ENCODE measurements around the gene HINFP.
"Not testable (repeated sequence)": the region's sequence is repeated elsewhere in the genome, so short reads cannot be mapped to it uniquely, and the experiment has no call there.

The HINFP gene

DNA sequence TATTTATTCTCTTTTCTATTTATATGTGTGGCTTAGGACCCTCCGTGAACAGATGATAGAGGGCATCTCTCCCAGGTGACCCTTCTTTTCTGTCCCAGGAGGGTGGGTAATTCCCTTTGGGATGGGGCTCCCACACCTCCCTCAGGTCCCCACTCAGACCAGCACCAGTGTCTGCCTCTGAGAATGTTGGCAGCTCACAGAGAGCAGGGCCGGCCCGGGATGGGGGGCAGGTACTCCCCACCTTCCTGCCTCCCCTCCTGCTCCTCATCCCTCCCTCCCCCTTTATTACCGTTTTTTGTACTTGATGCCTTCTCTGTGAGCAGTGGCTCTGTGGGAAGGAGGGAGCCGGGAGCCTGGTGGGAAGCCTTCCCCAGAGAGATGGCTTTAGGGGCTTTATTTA lies 4.8 kb upstream of the HINFP start:
- no peak for DNase-seq (ENCODE audit: low read depth in 2 of 3, low spot score in 2 of 3)

DNA sequence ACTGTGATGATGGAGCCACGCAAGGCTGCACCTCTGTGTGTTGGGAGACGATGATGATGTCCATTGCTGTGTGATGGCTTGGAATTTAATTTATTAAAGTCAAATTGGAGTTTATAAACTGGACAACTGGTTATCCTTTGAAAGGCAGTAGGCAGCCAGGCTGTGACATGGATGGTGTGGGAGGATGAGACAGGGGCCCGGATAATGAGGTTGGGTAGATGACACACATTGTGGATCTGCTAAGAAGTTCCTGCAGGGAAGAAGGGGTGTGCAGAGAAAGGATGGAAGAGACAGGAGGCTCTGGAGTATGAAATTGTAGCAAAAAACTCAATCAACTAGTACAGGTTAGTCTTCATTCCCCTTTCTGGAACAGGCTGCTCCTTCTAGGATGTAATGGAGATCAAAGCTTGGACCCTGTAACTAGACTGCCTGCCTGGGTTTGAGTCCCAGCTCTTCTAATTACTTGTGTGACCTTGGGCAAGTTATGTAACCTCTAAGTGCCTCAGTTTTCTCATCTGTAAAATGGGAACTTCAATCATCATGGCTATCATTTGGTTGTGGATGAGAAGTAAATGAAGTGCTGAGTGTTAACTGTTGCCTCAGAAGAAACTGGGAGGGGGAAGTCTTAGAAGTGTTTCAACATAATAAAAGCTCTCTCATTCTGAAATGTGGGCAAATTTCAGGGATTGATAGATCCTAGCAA lies 4.2 kb upstream of the HINFP start:
- DNase-seq (ENCODE audit: low read depth in 2 of 3, low spot score in 2 of 3) = no peak

DNA sequence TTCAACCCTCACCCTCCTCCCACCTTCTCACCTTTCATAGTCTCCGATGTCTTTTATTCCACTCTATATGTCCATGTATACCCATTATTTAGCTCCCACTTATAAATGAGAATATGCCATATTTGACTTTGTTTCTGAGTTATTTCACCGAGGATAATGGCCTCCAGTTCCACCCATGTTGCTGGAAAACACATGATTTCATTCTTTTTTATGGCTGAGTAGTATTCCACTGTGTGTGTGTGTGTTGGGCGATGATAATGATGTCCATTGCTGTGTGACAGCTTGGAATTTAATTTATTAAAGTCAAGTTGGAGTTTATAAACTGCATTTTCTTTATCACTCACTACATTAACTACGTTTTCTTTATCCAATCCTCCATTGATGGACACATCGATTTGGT lies 3.2 kb upstream of the HINFP start:
- no peak for DNase-seq (ENCODE audit: low read depth in 2 of 3, low spot score in 2 of 3)

DNA sequence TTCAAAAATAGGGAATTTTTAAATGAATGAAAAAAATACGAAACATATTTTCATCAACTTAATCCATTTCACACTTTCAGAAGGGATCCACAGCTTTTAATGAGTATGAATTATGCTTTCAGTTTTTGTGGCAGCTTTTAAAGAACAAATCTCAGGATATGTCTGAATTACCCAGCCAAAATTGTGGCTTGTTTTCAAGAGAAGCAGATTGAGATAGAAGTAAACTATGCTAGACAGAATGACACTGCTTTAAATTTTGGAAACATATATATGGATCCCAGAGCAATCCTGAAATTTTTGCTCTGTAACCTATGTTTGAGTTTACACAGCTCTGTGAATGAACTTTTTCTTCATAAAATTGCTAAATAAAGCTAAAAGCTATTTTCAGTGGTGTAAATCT lies 2.4 kb upstream of the HINFP start:
- DNase-seq (ENCODE audit: low read depth in 2 of 3, low spot score in 2 of 3) = no peak

DNA sequence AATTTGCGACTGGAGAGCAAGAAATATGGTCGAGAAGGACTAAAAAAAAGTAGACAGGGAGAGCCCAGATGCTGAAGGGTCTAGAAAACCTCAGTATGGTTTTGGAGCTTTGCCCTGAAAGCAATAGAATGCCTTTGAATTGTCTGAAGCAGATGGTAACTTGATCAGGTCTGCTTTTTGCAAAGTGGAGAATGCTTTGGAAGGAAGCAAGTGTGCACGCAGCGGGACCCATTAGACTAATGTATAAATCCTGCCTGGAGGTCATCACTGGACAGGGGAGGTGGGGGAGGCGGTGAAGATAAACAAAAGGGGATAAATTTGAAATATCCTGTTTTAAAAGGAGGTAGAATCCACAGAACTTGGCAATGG lies 757 bp upstream of the HINFP start:
- DNase-seq (ENCODE audit: low read depth in 2 of 3, low spot score in 2 of 3) = no peak

DNA sequence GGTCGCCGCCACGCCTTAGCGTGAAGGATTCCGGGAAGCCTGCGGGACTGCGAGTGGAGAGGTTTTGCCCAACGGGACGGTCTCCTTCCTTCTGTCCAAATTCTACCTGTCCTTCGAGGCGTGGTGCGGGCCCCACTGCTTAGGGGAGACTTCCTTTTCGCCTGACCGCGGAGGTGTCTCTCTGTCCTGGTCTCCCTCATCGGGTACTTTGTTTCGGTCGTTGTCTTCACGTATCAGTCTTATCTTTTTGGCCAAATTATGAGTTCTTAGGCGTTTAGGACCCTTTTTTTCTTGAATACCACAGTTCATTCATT lies 388 bp downstream of the HINFP start:
- no peak for DNase-seq (ENCODE audit: low read depth in 2 of 3, low spot score in 2 of 3)

DNA sequence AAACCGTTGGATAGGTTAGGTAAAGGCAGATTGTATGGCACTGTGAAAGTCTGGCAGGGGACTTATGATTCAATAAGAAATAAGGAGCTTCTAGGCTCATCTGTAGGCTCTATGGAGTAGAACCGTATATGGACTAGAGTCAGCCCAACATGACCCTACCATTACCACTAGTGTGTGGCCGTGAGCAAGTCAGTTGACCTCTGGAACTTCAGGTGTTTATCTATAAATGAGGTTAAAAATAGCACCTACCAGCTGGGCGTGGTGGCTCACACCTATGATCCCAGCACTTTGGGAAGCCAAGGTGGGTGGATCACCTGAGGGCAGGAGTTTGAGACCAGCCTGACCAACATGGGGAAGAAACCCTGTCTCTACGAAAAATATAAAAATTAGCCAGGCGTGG lies 4.4 kb downstream of the HINFP start:
- no peak for DNase-seq (ENCODE audit: low read depth in 2 of 3, low spot score in 2 of 3)

DNA sequence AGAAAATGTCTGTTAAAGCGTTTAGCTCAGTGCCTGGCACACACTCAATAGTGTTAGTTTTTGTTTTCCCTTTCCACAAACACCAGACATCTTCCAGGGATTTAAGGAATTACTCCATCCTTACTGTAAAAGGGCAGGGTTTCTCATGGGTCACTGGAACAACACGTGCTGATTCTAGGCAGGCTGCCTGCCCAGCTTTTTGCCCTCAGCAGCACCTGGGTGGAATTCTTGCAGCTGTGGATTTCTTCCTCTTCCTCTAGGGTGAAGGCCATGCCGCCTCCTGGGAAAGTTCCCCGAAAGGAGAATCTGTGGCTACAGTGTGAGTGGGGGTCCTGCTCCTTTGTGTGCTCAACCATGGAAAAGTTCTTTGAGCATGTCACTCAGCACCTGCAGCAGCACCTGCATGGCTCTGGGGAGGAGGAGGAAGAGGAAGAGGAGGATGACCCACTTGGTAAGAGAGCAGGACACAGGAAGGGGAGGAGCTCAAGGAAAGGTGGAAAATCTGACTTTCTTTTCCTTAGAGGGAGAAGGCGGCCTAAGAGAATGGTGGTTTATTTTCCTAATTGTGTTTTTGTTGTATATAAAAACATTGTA lies 5.4 kb downstream of the HINFP start:
- no peak for DNase-seq (ENCODE audit: low read depth in 2 of 3, low spot score in 2 of 3)

DNA sequence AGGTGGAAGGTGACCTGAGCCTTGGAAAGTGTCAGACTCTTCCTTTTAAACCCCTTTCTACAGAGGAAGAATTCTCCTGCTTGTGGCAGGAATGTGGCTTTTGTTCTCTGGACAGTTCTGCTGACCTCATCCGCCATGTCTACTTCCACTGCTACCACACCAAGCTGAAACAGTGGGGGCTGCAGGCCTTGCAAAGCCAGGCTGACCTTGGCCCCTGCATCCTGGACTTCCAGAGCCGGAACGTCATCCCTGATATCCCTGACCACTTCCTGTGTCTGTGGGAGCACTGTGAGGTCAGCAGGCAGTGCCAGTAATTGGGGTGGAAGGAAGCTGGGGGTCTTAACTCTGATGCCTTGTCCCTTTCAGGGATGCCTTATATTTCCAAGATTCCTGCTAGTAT lies 9.3 kb downstream of the HINFP start:
- no peak for DNase-seq (ENCODE audit: low read depth in 2 of 3, low spot score in 2 of 3)

DNA sequence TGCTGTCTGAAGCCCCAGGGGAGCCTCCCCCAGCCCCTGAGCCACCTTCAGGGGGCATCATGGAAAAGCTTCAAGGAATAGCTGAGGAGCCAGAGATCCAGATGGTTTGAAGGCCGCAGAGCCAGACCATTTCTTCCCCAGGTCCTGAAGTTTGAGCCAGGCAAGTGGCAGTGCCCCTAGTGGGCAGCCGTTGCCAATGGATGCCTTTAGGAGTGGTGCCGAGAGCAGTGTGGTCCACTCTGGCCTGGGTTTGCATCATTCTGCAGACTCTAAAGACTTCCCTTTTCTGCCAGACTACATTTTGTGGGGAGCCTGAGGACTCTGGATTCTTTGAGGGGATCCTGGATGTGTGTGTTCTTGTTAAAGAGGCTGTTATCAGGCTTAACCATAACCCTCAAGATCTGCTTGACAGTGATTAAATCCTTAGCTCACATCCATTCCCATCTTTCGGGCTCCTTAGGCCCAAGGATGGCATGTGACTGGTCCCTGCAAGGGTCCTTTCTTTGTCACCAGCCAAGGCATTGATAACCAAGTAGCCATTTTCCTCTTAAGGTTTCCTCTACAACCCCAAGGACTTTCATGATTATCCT lies 13.1 kb downstream of the HINFP start:
- DNase-seq (ENCODE audit: low read depth in 2 of 3, low spot score in 2 of 3) = no peak

DNA sequence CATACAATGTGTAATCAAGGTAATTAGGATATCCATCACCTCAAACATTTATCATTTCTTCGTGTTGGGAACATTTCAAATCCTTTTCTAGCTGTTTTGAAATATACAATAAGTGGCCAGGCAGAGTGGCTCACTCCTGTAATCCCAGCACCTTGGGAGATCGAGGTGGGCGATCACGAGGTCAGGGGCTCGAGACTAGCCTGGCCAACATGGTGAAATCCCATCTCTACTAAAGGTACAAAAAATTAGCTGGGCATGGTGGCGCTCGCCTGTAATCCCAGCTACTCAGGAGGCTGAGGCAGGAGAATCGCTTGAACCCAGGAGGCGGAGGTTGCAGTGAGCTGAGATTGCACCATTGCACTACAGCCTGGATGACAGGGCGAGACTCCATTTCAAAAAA lies 17.9 kb downstream of the HINFP start:
- not testable (repeated sequence) for DNase-seq (ENCODE audit: low read depth in 2 of 3, low spot score in 2 of 3)

DNA sequence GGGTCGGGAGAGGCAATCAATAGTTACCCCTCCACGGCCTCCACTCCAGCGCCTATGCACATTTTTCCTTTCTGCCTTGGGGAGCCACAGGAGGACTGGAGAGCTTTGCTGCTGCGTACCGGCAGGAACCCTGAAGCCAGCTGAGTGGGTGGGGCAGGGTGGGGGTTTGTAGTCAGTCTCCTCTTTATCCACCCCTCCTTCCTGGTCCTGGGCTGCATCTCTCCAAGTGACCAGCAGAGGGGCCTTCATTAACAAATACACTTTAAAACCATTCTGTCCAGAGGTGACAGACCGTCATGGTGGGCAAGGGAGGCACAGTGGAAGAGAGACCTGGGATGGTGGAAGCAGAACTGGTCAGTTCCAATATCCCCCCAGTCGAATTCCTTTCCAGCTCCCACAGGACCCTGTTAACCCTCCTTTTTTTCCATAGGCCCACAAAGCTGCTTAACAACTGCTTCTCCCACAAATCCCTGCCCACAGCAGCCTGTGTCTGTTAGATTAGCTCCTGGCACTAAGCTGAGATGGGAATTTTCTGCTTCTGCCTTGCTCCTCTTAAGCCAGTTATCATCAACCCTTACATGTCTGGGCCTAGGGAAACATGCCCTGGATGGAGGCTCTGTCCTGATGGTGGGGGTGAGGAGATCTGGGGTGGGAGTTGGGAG lies 23.6 kb downstream of the HINFP start:
- no peak for DNase-seq (ENCODE audit: low read depth in 2 of 3, low spot score in 2 of 3)

DNA sequence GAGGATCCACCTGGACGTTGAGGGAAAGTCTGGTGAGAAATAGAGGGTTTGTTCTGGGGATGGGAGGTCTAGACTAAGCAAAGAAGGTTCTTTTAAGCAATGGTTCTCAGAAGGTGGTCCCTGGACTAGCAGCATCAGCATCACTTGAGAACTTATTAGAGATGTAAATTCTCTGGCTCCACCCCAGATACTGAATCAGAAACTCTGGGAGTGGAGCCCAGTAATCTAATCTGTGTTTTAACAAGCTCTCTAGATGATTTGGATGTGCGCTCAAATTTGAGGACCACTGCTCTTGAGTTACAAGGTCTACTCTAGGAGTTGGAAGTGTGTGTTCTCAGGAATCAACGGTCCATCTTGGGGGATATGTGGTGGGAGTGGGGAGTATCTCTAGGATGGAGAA lies 24.2 kb downstream of the HINFP start:
- DNase-seq (ENCODE audit: low read depth in 2 of 3, low spot score in 2 of 3) = no peak

DNA sequence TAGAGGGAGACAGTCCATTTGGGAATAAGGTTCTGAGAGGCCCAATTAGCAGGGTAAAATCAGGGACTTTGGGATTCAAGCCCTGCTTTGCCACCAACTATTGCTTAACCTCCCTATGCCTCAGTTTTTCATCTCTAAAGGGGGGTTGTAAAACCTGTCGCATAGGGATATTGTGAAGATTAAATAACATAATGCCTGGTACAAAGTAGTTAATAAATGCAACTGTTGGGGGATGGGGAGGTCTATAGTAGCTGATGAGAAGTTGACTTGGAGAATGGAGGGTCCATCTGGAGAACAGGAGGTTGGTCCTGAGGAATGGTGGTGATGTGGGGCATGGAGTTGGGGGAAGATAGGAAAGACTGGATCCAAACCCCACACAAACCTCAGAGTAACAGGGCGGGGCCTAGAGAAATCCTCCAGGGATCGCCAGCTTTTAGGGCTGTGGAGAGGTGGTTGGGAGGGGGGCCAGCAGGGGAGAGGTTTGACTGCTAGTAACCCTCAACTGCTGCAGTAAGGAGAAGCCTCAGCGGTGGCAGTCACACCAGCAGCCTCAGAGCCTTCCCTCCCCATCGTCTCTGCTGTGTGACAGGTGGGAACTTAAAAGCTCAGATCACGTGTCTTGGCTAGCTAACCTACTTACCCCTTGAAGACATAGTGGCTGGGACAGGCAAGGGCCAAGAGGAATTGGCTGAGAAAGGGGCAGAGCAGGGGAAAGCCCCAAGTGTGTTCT lies 26.4 kb downstream of the HINFP start:
- no peak for DNase-seq (ENCODE audit: low read depth in 2 of 3, low spot score in 2 of 3)

DNA sequence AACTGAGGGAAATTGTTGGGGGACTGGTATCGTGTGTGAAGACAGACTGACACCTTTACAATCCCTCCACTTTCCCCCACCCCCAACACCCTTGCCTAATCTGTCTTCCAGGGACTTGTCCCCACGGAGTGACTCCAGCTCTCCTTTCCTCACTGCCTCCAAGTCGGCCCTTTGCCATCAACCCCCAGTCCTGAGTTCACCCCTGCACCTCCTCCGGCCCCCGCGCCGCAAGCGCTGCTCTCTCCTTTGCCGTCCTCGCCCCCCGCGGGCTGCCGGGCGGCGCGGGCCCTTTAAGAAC lies 27.3 kb downstream of the HINFP start:
- DNase-seq (ENCODE audit: low read depth in 2 of 3, low spot score in 2 of 3) = no peak

DNA sequence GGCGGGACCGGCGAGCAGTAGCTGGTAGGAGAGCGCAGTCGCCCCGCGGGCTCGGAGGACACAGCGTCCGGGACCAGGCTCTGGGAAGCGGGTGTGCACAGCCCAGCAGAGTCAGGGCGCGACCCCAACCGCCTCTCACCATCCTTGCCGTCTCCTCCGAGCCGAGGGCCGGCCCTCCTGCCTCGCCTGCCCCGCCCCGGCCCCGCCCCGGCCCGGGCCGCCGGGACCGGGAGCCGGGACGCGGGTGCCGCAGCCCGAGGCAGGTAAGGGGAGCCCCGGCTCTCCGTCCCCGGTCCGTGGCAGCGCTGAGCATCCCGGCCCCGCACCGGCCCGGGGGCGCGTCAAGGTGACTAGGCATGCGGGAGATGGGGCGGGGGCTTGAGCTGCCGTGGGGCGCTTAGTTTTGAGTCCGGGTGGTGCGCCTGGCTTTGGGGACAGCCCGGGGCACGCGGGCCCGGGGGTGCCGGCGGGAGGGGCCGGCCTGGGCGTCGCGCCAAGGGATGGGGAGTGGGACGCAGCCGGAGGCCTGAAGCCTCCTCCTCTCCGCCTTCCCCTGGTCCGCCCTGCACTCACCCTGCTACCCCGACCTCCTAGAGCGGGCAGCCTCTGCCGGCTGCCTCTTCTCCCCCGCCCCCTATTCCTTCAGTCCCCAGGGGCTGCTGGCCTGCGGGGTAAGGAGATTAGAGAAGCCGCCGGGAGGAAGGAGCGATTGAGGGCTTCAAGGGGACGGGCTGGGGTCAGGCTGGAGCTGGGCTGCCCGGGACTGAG lies 27.8 kb downstream of the HINFP start, which contains the start of gene ABCG4:
Gene ABCG4 (plus strand): TSS at position 35 of the 768 bp plus-strand sequence. CDS start 914 bp downstream, outside the sequence.
- DNase-seq (ENCODE audit: low read depth in 2 of 3, low spot score in 2 of 3) = no peak

DNA sequence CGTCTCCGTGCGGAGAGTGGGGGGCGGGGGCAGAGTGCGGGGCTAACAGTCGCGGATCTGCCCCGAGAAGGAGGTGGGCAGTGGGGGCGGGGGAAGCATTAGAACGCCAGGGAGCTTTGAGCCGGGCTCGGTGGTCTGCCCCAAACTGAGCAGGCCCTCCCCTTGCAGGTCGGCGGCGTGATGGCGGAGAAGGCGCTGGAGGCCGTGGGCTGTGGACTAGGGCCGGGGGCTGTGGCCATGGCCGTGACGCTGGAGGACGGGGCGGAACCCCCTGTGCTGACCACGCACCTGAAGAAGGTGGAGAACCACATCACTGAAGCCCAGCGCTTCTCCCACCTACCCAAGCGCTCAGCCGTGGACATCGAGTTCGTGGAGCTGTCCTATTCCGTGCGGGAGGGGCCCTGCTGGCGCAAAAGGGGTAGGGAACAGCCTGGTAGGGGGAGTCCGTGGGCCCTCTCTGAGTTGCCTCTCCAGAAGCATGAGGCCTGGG lies 28.5 kb downstream of the HINFP start:
- no peak for DNase-seq (ENCODE audit: low read depth in 2 of 3, low spot score in 2 of 3)

DNA sequence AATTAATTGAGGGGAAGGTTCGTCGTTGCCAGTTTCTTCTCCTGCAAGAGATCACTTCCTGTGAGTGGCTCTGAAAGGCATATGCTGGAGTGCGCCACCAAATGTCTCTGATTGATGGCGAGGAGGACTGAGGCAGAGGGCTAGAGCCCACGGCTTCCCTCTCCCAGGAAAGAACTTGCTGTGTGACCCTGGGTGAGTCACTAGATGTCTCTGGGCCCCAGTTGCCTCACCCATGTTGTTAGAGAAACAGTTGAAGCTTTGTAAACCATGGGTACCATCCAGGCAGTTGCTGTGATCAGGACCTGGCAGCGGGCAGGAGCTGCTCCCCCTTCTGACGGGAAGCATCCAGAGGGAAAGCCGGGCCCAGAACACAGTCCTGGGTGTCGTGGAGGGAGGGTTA lies 30.7 kb downstream of the HINFP start:
- no peak for DNase-seq (ENCODE audit: low read depth in 2 of 3, low spot score in 2 of 3)

DNA sequence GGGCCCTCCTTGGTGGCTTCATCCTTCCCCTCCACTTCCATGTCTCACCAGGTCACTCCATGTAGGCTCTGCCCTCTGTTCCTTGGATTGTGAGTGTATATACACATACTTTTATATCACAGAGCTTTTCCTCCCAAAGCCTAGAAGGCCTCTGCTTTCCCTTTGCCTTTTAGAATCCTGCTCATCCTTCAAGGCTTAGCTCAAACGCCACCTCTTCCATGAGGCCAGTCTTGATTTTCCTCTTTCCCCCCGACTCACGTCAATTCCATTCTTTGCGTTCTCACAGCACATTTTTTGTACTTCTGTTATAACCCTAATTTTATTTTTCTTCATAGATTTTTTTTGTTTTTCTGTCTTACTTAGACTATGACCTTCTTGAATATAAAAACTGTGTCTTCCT lies 31.2 kb downstream of the HINFP start:
- DNase-seq (ENCODE audit: low read depth in 2 of 3, low spot score in 2 of 3) = no peak

DNA sequence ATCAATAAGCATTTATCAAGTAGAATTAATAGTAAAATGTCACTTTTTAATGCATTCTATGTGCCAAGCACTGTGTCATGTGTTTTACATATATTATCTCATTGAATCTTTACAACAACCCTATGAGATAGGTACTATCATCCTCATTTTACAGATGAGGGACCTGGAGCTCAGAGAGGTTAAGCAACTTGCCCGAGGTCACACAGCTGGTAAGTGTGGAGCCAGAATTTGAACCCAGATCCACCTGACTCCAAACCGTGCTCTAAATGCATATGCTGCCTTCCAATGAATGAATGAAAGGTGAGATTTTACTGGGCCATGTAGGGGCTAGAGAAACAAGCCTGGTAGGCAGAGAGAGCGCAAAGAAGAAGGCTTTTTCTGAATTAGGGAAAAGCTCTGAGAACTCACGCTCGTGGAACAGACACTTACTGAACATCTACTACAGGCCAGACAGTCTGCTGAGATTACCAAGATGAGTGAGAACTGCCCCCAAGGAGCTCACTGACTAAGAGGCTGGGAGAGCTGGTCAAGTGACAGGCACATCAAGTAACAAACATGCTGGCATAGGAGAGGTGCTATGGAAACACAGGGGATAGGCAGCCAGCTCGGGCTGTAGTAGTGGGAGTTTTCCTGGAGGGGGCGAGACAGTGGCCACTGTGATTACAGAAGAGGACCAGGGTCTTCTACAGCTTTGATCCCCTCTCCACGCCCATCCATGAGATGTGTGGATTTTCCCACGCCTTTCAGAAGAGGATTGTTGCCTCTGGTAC lies 31.9 kb downstream of the HINFP start:
- no peak for DNase-seq (ENCODE audit: low read depth in 2 of 3, low spot score in 2 of 3)
